Aortic smooth muscle cell (primary cell): ENCODE measurements around the gene CYB5B. TPM values are rescaled to one million over a fixed set of nuclear protein-coding genes. Genes with fewer than 3 reads are reported as not detected.

Source experiments
- total RNA-seq: library from RNA; depleted of rRNA; stranded (reverse); fragments of >200 nt; gene quantifications from 2 replicates; pipeline ENCODE4 v1.2.3, GENCODE V29; 2014

Gene CYB5B, protein sequence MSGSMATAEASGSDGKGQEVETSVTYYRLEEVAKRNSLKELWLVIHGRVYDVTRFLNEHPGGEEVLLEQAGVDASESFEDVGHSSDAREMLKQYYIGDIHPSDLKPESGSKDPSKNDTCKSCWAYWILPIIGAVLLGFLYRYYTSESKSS
- total RNA-seq = 86.1 and 93.3 TPM in 2 replicates

DNA sequence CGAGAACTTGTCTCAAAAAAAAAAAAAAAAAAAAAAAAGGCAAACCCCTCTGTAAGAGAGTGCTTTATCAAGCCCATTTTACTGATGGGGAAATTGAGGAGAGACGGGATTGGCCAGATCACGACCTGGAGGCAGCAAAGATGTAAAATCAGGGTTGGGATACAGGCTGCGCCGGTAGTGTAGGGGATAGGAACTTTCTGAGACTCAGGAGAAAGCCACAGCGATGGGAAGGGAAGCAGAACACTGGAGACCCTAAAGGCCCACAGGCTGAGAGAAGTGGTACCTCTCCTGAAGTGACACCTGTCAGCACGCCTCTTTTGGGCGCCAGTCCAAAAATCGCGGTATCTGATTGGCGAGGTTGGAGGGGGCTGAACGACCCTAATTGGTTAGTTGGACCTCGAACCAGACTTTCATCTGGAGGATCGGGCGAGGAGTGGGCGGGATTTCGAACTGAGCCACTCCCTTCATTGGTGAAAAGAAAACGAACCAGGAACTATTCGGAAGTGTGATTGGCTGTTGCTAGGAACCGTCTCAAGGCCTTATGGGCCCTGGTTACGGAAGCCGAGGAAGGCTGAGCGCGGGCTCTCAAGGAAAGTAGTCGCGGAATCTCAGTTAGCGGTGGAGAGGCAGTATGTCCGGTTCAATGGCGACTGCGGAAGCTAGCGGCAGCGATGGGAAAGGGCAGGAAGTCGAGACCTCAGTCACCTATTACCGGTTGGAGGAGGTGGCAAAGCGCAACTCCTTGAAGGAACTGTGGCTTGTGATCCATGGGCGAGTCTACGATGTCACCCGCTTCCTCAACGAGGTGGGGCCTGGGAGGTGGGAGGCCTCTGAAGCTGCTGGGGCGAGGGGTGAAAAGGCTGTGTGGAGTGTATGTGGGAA lies at the start of gene CYB5B:
TSS of gene CYB5B (plus strand) at position 567 of the 882 bp plus-strand sequence. CDS start at position 632, 65 bp downstream.

Other genes starting within 250 kb of the CYB5B start
- 30.4 and 36.3 TPM in 2 replicates for gene SNTB2, start 237.5 kb upstream of the CYB5B start, total RNA-seq
- gene VPS4A, start 113.3 kb upstream of the CYB5B start, total RNA-seq = 28.0 and 38.8 TPM in 2 replicates
- 11.3 and 14.9 TPM in 2 replicates for gene PDF, start 94.0 kb upstream of the CYB5B start, total RNA-seq
- gene COG8, start 85.1 kb upstream of the CYB5B start, total RNA-seq = 27.3 and 28.1 TPM in 2 replicates
- gene NIP7, start 84.8 kb upstream of the CYB5B start, total RNA-seq = 14.8 and 18.1 TPM in 2 replicates
- gene TMED6, start 72.8 kb upstream of the CYB5B start, total RNA-seq = 0.12 and 0.13 TPM in 2 replicates
- 11.9 and 12.6 TPM in 2 replicates for gene TERF2, start 38.6 kb upstream of the CYB5B start, total RNA-seq
- 13.5 and 21.0 TPM in 2 replicates for gene NFAT5, start 141.3 kb downstream of the CYB5B start, total RNA-seq